Omental fat pad (tissue), 4 donors: ENCODE data around the gene KSR1. TPM values are rescaled to one million over a fixed set of nuclear protein-coding genes. Genes with fewer than 3 reads are reported as not detected.

ENCODE experiments used
- ATAC-seq: fragments of 150-250 bp; one replicate; pipeline ENCODE4 v1.9.1; 2016; ENCODE audit warnings: mild to moderate bottlenecking, moderate library complexity; ENCODE audit not compliant: low FRiP score
- DNase-seq: peaks from one replicate; pipeline ENCODE4 v3.0.0-alpha.2; 2019; ENCODE audit warnings: low spot score
- total RNA-seq, 4 donors: library from RNA; depleted of rRNA; stranded (reverse); fragments of >200 nt; gene quantifications; one replicate each; pipeline ENCODE4 v1.1.0, GENCODE V29; 2016
- TF ChIP-seq, protein P1 (sequence below), 3 donors: fragments of 450-650 bp; IDR thresholded peaks; one replicate each; pipeline ENCODE4 v1.5.1; 2016 to 2017; ENCODE audit warnings: antibody characterized with exemption in 3 of 3, mild to moderate bottlenecking in 3 of 3, moderate library complexity in 2 of 3

The KSR1 gene
- total RNA-seq, 4 donors from 2014 or later: 25.8 to 42.3 (median 33.9) TPM

DNA sequence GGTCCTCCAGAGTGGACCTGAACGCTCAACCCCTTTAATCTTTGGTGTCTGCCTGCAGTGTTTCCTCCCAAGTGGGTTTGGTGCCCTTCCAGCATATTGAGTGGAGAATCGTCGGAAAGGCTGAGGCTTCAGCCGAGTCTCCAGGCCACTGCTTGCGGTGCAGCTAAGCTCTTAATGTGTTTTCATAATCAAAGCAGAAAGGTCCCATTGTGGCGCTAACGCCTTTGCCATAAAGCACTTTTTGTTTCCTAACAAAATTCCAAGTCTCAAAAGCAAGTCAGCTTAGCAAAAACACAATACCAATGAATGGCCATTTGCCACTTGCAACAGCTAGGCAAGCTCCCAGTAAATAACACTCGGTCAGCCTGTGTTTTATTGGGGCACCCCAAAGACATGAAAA is 57.6 kb downstream of the KSR1 start:
- TF ChIP-seq, protein P1, sequence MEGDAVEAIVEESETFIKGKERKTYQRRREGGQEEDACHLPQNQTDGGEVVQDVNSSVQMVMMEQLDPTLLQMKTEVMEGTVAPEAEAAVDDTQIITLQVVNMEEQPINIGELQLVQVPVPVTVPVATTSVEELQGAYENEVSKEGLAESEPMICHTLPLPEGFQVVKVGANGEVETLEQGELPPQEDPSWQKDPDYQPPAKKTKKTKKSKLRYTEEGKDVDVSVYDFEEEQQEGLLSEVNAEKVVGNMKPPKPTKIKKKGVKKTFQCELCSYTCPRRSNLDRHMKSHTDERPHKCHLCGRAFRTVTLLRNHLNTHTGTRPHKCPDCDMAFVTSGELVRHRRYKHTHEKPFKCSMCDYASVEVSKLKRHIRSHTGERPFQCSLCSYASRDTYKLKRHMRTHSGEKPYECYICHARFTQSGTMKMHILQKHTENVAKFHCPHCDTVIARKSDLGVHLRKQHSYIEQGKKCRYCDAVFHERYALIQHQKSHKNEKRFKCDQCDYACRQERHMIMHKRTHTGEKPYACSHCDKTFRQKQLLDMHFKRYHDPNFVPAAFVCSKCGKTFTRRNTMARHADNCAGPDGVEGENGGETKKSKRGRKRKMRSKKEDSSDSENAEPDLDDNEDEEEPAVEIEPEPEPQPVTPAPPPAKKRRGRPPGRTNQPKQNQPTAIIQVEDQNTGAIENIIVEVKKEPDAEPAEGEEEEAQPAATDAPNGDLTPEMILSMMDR (IDR thresholded peaks at IDR 0.05): no peak
- ATAC-seq: no peak

DNA sequence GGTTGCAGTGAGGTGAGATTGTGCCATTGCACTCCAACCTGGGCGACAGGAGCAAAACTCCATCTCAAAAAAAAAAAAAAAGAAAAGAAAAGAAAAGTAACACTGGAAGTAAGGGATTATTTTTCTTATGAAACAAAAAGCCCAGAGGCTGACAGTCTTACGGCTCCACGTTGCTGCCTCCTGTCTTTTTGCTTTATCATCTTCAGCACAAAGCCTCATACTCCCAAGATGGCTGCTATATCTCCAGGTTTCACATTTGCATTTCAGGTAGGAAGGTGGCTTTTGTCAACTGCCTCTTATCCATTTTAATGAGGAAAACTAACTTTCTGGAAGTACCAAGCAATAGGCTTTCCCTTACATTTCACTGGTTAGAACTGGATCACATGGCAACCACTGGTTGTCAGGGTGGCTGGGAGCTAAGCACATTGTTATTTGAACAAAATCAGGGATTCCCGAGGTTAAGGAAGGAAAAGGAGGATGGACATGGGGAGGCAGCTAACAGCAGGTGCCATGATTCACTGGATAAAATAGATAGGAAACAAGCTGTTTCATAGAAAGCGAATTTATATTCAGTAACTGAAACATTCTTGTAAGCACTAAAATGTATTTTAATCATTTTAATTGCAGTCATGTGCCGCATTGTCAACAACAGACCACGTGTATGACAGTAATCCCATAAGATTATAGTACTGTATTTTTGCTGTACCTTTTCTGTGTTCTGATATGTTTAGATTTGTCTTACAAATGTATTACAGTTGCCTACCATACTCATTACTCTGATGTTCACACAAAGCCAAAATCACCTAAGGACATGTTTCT is 58.6 kb downstream of the KSR1 start:
- ATAC-seq: no peak
- DNase-seq: no peak
- TF ChIP-seq, protein P1 (IDR thresholded peaks at IDR 0.05): no peak

More for the DNA sequence above, 57.6 kb downstream of the KSR1 start:
- no peak for DNase-seq

DNA sequence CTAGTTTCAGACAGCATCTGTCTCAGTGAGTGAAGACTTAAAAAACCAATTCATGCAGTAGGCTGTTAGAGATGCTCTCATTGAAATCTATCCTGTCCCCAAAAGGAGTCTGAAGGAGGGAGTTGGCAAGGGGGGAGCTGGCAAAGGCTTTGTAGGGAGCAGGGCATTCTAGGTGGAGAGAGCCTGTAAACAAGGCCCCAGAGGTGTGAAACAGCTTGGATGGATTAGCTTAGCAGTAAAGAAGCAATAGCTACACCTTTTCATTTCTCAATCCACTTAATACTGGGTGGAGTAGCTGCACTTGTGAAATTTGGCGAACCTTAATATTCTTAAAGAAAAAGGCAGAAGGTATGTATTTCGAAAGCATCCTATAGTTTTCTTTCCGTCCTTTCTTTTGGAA is 61.8 kb downstream of the KSR1 start:
- DNase-seq: no peak
- TF ChIP-seq, protein P1 (IDR thresholded peaks at IDR 0.05): no peak
- ATAC-seq: no peak

DNA sequence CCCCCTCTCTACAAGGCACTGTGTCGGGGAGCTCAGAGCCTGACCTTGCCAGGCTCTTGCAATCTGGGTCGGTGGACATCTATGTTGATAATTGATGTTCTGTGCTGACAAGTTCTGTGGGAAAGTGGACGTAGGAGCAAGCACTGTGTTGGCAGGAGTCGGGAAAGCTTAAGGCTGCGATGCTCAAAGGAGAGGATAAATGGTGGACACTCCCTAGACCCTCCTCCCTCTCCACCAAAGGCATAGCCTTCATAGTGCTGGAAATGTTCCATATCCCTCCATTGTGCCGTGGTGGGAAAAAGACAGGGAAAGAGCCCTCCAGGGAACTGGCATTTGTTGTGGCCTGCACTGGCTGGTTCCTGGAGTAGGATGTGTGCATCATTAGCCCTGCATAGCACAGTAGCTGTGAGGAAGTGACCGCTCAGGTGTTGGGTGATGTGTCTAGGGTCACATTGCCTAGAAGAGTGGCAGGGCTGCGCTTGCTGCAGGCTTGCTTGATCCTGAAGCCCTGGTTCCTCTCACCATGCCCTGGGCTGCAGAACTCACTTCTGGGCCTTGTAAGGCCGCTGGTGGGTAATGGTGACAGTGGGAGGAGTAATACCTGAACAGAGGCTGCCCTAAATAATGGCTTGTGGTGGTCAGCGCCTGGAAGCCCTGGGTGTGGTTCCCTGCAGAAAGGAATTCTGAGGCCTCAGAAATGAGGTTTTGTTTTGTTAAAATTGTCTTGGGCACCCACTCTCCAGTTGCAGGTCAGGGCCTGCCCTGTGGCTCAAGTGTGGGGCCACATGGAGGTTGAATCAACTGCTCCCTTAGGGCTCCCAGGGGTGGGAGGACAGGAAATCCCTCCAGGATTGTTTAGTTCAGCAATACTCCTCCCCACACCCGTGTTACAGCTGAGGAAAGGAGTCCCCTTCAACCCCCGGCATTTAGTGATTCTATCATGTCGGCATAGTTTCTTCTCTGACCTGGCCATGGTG is 62.6 kb downstream of the KSR1 start:
- TF ChIP-seq, protein P1 (IDR thresholded peaks at IDR 0.05): no peak
- ATAC-seq: no peak
- no peak for DNase-seq

DNA sequence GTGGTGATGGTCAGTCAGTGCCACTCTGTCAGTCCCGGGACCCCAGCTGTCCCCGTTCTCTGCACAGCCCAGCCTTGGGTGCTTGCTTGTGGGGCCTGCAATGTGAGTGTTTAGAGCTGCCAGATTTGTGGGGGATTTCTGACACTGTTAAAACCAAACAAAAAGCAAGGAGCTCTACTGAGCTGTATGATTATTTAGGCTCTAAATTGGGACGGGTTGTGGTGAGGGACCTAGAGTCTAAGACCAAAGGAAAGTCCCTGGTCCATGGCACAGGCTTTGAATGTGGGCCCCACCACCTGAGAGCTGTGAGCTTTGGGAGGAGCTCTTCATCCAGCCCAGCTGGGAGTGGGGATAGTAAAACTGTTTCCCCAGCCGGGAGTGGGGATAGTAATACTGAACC is 63.3 kb downstream of the KSR1 start:
- DNase-seq (no peak), ATAC-seq (no peak)
- TF ChIP-seq, protein P1 (IDR thresholded peaks at IDR 0.05): no peak

DNA sequence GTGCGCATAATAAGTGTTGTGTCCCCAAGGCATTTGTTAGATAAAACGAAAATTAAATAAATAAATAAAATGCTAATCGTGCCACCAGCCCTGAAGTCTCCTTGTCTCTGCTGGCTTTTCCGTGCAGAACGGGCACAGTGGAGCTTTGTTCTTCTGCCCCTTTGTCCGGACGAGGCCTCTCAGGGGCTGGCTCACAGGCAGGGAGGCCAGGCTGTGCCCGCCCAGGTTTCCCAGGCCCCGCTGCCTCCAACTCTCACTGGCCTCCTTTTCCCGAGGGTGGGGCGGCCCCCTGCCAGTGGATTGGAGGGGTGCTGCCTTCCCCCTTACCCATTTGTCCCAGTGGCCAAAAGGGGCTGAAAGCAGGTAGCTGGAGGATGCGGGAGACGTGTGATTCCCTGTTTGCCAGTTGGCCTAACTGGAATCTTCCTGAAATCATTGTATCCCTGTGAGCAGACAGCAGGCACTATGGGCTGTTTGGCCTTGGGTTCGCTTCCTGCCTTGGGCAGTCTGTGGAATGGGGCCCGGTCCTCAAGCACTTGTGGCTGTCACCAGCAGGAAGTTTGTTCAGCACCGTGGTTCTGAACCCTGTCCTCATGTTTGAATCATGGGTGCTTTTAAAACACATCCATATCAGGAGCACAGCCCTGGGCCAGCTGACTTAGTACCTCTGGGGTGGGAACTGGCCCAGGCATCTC is 64.4 kb downstream of the KSR1 start:
- ATAC-seq: no peak
- TF ChIP-seq, protein P1 (IDR thresholded peaks at IDR 0.05): no peak

More for the DNA sequence above, 64.4 kb downstream of the KSR1 start:
- no peak for DNase-seq
